Measurements from ENCODE around the gene SMARCA5.
A peak's percentile ranks its signal among the peaks of the same experiment; 100 is the strongest.

SMARCA5 gene

GRCh38 chr4:143531788-143532491 lies 18.4 kb downstream of the SMARCA5 start:
- DNase-seq: no peak

GRCh38 chr4:143538979-143539669 lies 25.6 kb downstream of the SMARCA5 start:
- DNase-seq: no peak

- DNase-seq: no peak
Measured at GRCh38 chr4:143539670-143540023, 26.1 kb downstream of the SMARCA5 start.

GRCh38 chr4:143549928-143550327 lies 36.4 kb downstream of the SMARCA5 start:
- no peak for DNase-seq

GRCh38 chr4:143554728-143555597 lies 41.5 kb downstream of the SMARCA5 start:
- no peak for DNase-seq

GRCh38 chr4:143555676-143556075 lies 42.2 kb downstream of the SMARCA5 start:
- no peak for DNase-seq

- DNase-seq: no peak
Measured at GRCh38 chr4:143558286-143558685, 44.8 kb downstream of the SMARCA5 start.

GRCh38 chr4:143558823-143559756 lies 45.6 kb downstream of the SMARCA5 start:
- peak; percentile 53 for DNase-seq

- DNase-seq: no peak
Measured at GRCh38 chr4:143559757-143560147, 46.2 kb downstream of the SMARCA5 start.

GRCh38 chr4:143564472-143564871 lies 51.0 kb downstream of the SMARCA5 start:
- DNase-seq: no peak

GRCh38 chr4:143575331-143575730 lies 61.8 kb downstream of the SMARCA5 start:
- DNase-seq: no peak

- no peak for DNase-seq
Measured at GRCh38 chr4:143581331-143581946, 67.9 kb downstream of the SMARCA5 start.

- no peak for DNase-seq
Measured at GRCh38 chr4:143585548-143585947, 72.0 kb downstream of the SMARCA5 start.

GRCh38 chr4:143586080-143586479 lies 72.6 kb downstream of the SMARCA5 start:
- DNase-seq: no peak

- DNase-seq: no peak
Measured at GRCh38 chr4:143587703-143588102, 74.2 kb downstream of the SMARCA5 start.

GRCh38 chr4:143597276-143597675 lies 83.8 kb downstream of the SMARCA5 start:
- DNase-seq: no peak

GRCh38 chr4:143598816-143599215 lies 85.3 kb downstream of the SMARCA5 start:
- DNase-seq: no peak

- no peak for DNase-seq
Measured at GRCh38 chr4:143599827-143600226, 86.3 kb downstream of the SMARCA5 start.

GRCh38 chr4:143606480-143606879 lies 93.0 kb downstream of the SMARCA5 start:
- no peak for DNase-seq

Data from T-helper 9 cell (primary cell).